OCI-LY1 (cell line): ENCODE results near the gene CYTL1.
"Not testable (repeated sequence)": the region's sequence is repeated elsewhere in the genome, so short reads cannot be mapped to it uniquely, and the experiment has no call there.

Source experiments
- CTCF ChIP-seq: fragments of 200-600 bp; sonication (generic), shearing (Covaris generic); IDR thresholded peaks from 2 replicates; pipeline ENCODE4 v1.5.1; 2017; ENCODE audit warnings: mild to moderate bottlenecking, antibody characterized with exemption, low read length, moderate library complexity, mixed read lengths
- EZH2 ChIP-seq: fragments of 200-600 bp; sonication (generic), shearing (Covaris generic); IDR thresholded peaks from 2 replicates; pipeline ENCODE4 v1.8.0; 2017; ENCODE audit warnings: borderline replicate concordance, mixed run types, mild to moderate bottlenecking, antibody characterized with exemption, low read length, moderate library complexity, mixed read lengths

GRCh38 chr4:5066968-5067367 lies 47.7 kb upstream of the CYTL1 start:
- not testable (repeated sequence) for TF ChIP-seq CTCF, EZH2
